GM12878 (cell line): Measurements from ENCODE around the gene OIT3. TPM values are rescaled to one million over a fixed set of nuclear protein-coding genes. Genes with fewer than 3 reads are reported as not detected.
"Not testable (repeated sequence)": the region's sequence is repeated elsewhere in the genome, so short reads cannot be mapped to it uniquely, and the experiment has no call there.

ENCODE experiments used
- ATAC-seq: fragments of 200-7000 bp; cut with Tn5 transposase; 3 replicates; pipeline ENCODE4 v1.9.1; 2020; ENCODE audit warnings: mild to moderate bottlenecking, moderate library complexity
- BruUV-seq: library from RNA; stranded (reverse); fragments of 400-500 nt; replicated peaks from 2 replicates; lab custom pipeline; 2021; lab: Mats Ljungman, UMichigan
- CTCF ChIA-PET: fragments of 300-600 bp; sonication (Branson Sonifier 250); formaldehyde crosslinking; extraction: SDS; loops from one replicate; lab custom pipeline; 2021; ENCODE audit warnings: inconsistent platforms; lab: Yijun Ruan, JAX
- POLR2A ChIA-PET: fragments of 350-600 bp; formaldehyde crosslinking; extraction: SDS; loops from one replicate; lab custom pipeline; 2021; ENCODE audit warnings: inconsistent platforms; lab: Charles Lee
- RAD21 ChIA-PET: fragments of 300-600 bp; sonication (Branson Sonifier 250); formaldehyde crosslinking; loops from one replicate; lab custom pipeline; 2023; ENCODE audit warnings: antibody characterized with exemption; ENCODE audit not compliant: unreplicated experiment; lab: Charles Lee
- SMC1A ChIA-PET: fragments of 300-600 bp; sonication (Branson Sonifier 250); formaldehyde crosslinking; loops from one replicate; lab custom pipeline; 2023; ENCODE audit not compliant: unreplicated experiment, uncharacterized antibody; lab: Charles Lee
- DNase-seq: peaks from one replicate; pipeline ENCODE4 v3.0.0-alpha.2; 2011; ENCODE audit warnings: low read depth, low spot score
- FAIRE-seq: peaks from 3 replicates; lab custom pipeline; 2011; peaks lifted over from hg19 to GRCh38; lab: Jason Lieb, UNC
- H2AFZ ChIP-seq: 2 replicates; pipeline ENCODE4 v1.6.0; 2011; ENCODE audit warnings: low read depth, low read length, control low read depth; ENCODE audit not compliant: control insufficient read depth
- H3K27ac ChIP-seq: 2 replicates; pipeline ENCODE4 v1.5.1; 2011; ENCODE audit warnings: control low read depth; ENCODE audit not compliant: control insufficient read depth, insufficient read depth
- H3K27me3 ChIP-seq, 2 experiments: replicated peaks in 1 of 2; 2 replicates each; pipeline versions ENCODE4 v1.6.0 to v1.6.1; 2011; ENCODE audit warnings: low read length in 1 of 2; ENCODE audit not compliant: control insufficient read depth in 2 of 2, insufficient read depth in 2 of 2
- H3K36me3 ChIP-seq, 2 experiments: 2 replicates each; pipeline ENCODE4 v1.5.1; 2011; ENCODE audit warnings: low read length in 1 of 2; ENCODE audit not compliant: control insufficient read depth in 2 of 2, insufficient read depth in 2 of 2
- H3K4me1 ChIP-seq: 2 replicates; pipeline ENCODE4 v1.6.1; 2011; ENCODE audit warnings: mild to moderate bottlenecking, low read length, moderate library complexity, mixed read lengths; ENCODE audit not compliant: control insufficient read depth, insufficient read depth
- H3K4me2 ChIP-seq: 2 replicates; pipeline ENCODE4 v1.6.0; 2011; ENCODE audit warnings: control low read depth; ENCODE audit not compliant: control insufficient read depth, insufficient read depth
- H3K4me3 ChIP-seq: fragments of 200-600 bp; sonication (generic); 2 replicates; pipeline ENCODE4 v1.5.1; 2016
- H3K79me2 ChIP-seq: 2 replicates; pipeline ENCODE4 v1.6.0; 2011; ENCODE audit warnings: low read length; ENCODE audit not compliant: control insufficient read depth, insufficient read depth
- H3K9ac ChIP-seq: 2 replicates; pipeline ENCODE4 v1.8.0; 2011; ENCODE audit warnings: low read length, control low read depth, mixed read lengths; ENCODE audit not compliant: control insufficient read depth, insufficient read depth
- H3K9me3 ChIP-seq: replicated peaks from 3 replicates; pipeline ENCODE4 v1.5.1; 2011; ENCODE audit warnings: mild to moderate bottlenecking, low read length; ENCODE audit not compliant: control insufficient read depth, insufficient read depth
- H4K20me1 ChIP-seq: 2 replicates; pipeline ENCODE4 v1.6.0; 2011; ENCODE audit not compliant: control insufficient read depth, insufficient read depth
- ATF3 ChIP-seq: IDR thresholded peaks from 2 replicates; pipeline ENCODE4 v1.6.1; 2011; ENCODE audit warnings: low read depth, mild to moderate bottlenecking, low read length, moderate library complexity, borderline replicate concordance; ENCODE audit errors: extremely low read depth
- RELB ChIP-seq: fragments of 450-650 bp; IDR thresholded peaks from 2 replicates; pipeline ENCODE4 v1.6.1; 2017; ENCODE audit warnings: low read depth, mild to moderate bottlenecking, moderate library complexity
- WGBS: methylation state at CpG from one replicate; pipeline ENCODE4 v1.1.6; 2016; ENCODE audit warnings: low lambda C conversion rate; ENCODE audit not compliant: insufficient replicate concordance, insufficient coverage; ENCODE audit errors: missing lambda C conversion rate; 5-methylcytosine and 5-hydroxymethylcytosine counted together
- in situ Hi-C: fragments of 300-500 bp; cut with MboI; formaldehyde crosslinking; loops from 9 replicates; pipeline ENCODE4 v1.14.3; 2018; ENCODE audit warnings: mixed read lengths
- intact Hi-C: fragments of 100-400 bp; cut with micrococcal nuclease; formaldehyde crosslinking; loops from one replicate; pipeline ENCODE4 v1.14.2; 2022; ENCODE audit not compliant: unreplicated experiment
- polyA plus RNA-seq, 11 experiments: library from polyadenylated mRNA; depleted of rRNA in 4 of 11; unstranded in 6 of 11; stranded (reverse) in 5 of 11; fragments of >200 nt; fragmentation: Nextera tagmentation in 4 of 11; fragmentation: Illumina TruSeq in 1 of 11; extraction: Ambion mirVana in 4 of 11; extraction: Trizol in 1 of 11; gene quantifications; 1 replicate in 1 of 11; 2 replicates in 10 of 11; pipeline versions ENCODE4 v1.2.1 to v1.2.3, GENCODE V29; 2011 to 2016; ENCODE audit warnings: inconsistent platforms in 2 of 11, missing spikeins in 2 of 11, low read depth in 1 of 11
- total RNA-seq, 4 experiments: library from RNA; depleted of rRNA in 3 of 4; stranded (reverse); fragments of >200 nt in 3 of 4; fragmentation: Illumina TruSeq in 1 of 4; extraction: Trizol in 1 of 4; gene quantifications; 2 replicates each; pipeline versions ENCODE4 v1.2.1 to v1.2.3, GENCODE V29; 2013 to 2021

The OIT3 gene
- total and polyA plus RNA-seq, 10 of the 15 experiments (the other 5 are each of a cell fraction or from before 2014, with no cell fraction given): not detected

GRCh38 chr10:72921147-72921683, 27.7 kb downstream of the OIT3 start:
- intact Hi-C loops, SMC1A ChIA-PET, H3K36me3 ChIP-seq, H3K4me3 ChIP-seq, H3K27me3 ChIP-seq, H3K9ac ChIP-seq, DNase-seq, H4K20me1 ChIP-seq, POLR2A ChIA-PET, H3K4me1 ChIP-seq, H3K4me2 ChIP-seq, FAIRE-seq, ATAC-seq, in situ Hi-C loops, RAD21 ChIA-PET, H3K79me2 ChIP-seq, H2AFZ ChIP-seq, H3K9me3 ChIP-seq, H3K27ac ChIP-seq, BruUV-seq: not testable (repeated sequence)
- WGBS: 56% methylated on average over 1 of the region's 1 CpG
- CTCF ChIA-PET: interaction anchor here (0.6 to 1.6 kb wide), 3 partner anchors 11 to 237 kb away, joined by 3 to 6 read pairs (median 4); no protein-coding TSS in a partner anchor

- in situ Hi-C loops: no loop called here
- no peak for DNase-seq
- FAIRE-seq: no peak
These were observed 30.8 kb downstream of the OIT3 start for GRCh38 chr10:72924351-72924750.

More at GRCh38 chr10:72924351-72924750, 30.8 kb downstream of the OIT3 start:
- H2AFZ ChIP-seq: no peak overlapping the region
- ATAC-seq: no peak
- no peaks in the 10 kb centered on the region for H3K79me2 ChIP-seq
- H3K4me1 ChIP-seq: no peaks in the 10 kb centered on the region
- no peak overlapping the region for H3K27ac ChIP-seq
- no peaks in the 10 kb centered on the region for H3K9me3 ChIP-seq
- H4K20me1 ChIP-seq: no peaks in the 10 kb centered on the region
- intact Hi-C loops: no loop called here
- POLR2A ChIA-PET: no interaction called here
- BruUV-seq: no TSS peak
- no peaks in the 10 kb centered on the region for H3K36me3 ChIP-seq
- 63% methylated on average over 13 of the region's 13 CpGs for WGBS
- no peaks in the 10 kb centered on the region for H3K27me3 ChIP-seq
- H3K9ac ChIP-seq: no peak overlapping the region
- H3K4me2 ChIP-seq: no peak overlapping the region
- SMC1A ChIA-PET: no interaction called here
- no peak overlapping the region for H3K4me3 ChIP-seq
- RAD21 ChIA-PET: no interaction called here
- TF ChIP-seq RELB (no peak), ATF3 (no peak)
- CTCF ChIA-PET: no interaction called here
